Sigmoid colon (tissue), 7 donors: ENCODE data around the gene ARL10. TPM values are rescaled to one million over a fixed set of nuclear protein-coding genes. Genes with fewer than 3 reads are reported as not detected.

Experiments
- DNase-seq: peaks from one replicate; pipeline ENCODE4 v3.0.0-alpha.2; 2019
- H3K27ac ChIP-seq, 4 donors: fragments of 200-600 bp; sonication (generic); one replicate each; pipeline ENCODE4 v1.5.1; 2016 to 2019; ENCODE audit warnings: mild to moderate bottlenecking in 1 of 4
- H3K27me3 ChIP-seq, 3 donors: fragments of 200-600 bp; sonication (generic); one replicate each; pipeline ENCODE4 v1.5.1; 2019; ENCODE audit warnings: mild to moderate bottlenecking in 1 of 3
- H3K36me3 ChIP-seq, 4 donors: fragments of 200-600 bp; sonication (generic); one replicate each; pipeline ENCODE4 v1.5.1; 2016 to 2019
- H3K4me1 ChIP-seq, 4 donors: fragments of 200-600 bp; sonication (generic); one replicate each; pipeline ENCODE4 v1.5.1; 2017 to 2019
- H3K4me3 ChIP-seq, 4 donors: fragments of 200-600 bp; sonication (generic); one replicate each; pipeline ENCODE4 v1.5.1; 2017 to 2019; ENCODE audit warnings: mild to moderate bottlenecking in 2 of 4, moderate library complexity in 1 of 4
- H3K9me3 ChIP-seq, 4 donors: fragments of 200-600 bp in 3 of 4; sonication (generic) in 3 of 4; one replicate each; pipeline versions ENCODE4 v1.5.1 to v1.6.1; 2013 to 2019
- CTCF ChIP-seq, 4 experiments: fragments of 450-650 bp in 3 of 4; fragments of 200-600 bp in 1 of 4; IDR thresholded peaks; one replicate each; pipeline ENCODE4 v1.5.1; 2016 to 2019; ENCODE audit warnings: antibody characterized with exemption in 4 of 4, mild to moderate bottlenecking in 3 of 4, moderate library complexity in 2 of 4
- EP300 ChIP-seq, 4 donors: sonication (generic); formaldehyde crosslinking; IDR thresholded peaks; one replicate each; pipeline ENCODE4 v1.6.1; 2017; ENCODE audit warnings: antibody characterized with exemption in 4 of 4
- POLR2A ChIP-seq, 2 donors: fragments of 450-650 bp; IDR thresholded peaks; one replicate each; pipeline ENCODE4 v1.6.1; 2016; ENCODE audit warnings: antibody characterized with exemption in 2 of 2, mild to moderate bottlenecking in 2 of 2, moderate library complexity in 2 of 2
- POLR2AphosphoS5 ChIP-seq, 4 donors: sonication (generic); formaldehyde crosslinking; IDR thresholded peaks; one replicate each; pipeline ENCODE4 v1.6.1; 2017; ENCODE audit warnings: antibody characterized with exemption in 4 of 4
- WGBS, 2 donors: extraction: QIAGEN DNeasy Blood & Tissue Kit; methylation state at CpG; one replicate each; pipeline ENCODE4 v1.1.7; 2013; 5-methylcytosine and 5-hydroxymethylcytosine counted together
- intact Hi-C: fragments of 100-400 bp; cut with DNase I; formaldehyde crosslinking; loops from one replicate; pipeline ENCODE4 v1.15.1; 2023
- polyA plus RNA-seq, 3 donors: library from polyadenylated mRNA; stranded (reverse); fragments of 200-250 nt; gene quantifications; one replicate each; pipeline ENCODE4 v1.2.3, GENCODE V29; 2013
- total RNA-seq, 4 donors: library from RNA; depleted of rRNA; stranded (reverse); fragments of >200 nt; gene quantifications; one replicate each; pipeline ENCODE4 v1.1.0, GENCODE V29; 2016
- donor health status: healthy with polysubstance abuse.
- donor health status: Bipolar disorder and iron deficiency.
- donor health status: healthy.

ARL10 gene
- total and polyA plus RNA-seq, 7 donors, result 0.23 to 16.9 (median 5.6) TPM

GRCh38 chr5:176334031-176334770, 31.1 kb upstream of the ARL10 start:
- no peak for DNase-seq
- Histone ChIP-seq H3K4me3 (no peak overlapping the region), H3K36me3 (peaks cover 0 to 23% (median 7%) of the 10 kb centered on the region in 4 donors), H3K9me3 (no peaks in the 10 kb centered on the region), H3K27ac (no peak overlapping the region), H3K27me3 (no peaks in the 10 kb centered on the region), H3K4me1 (no peaks in the 10 kb centered on the region)
- no peak for TF ChIP-seq POLR2AphosphoS5 (IDR thresholded peaks at IDR 0.05)
- no peak for TF ChIP-seq CTCF (IDR thresholded peaks at IDR 0.05)
- no peak for TF ChIP-seq EP300 (IDR thresholded peaks at IDR 0.05)
- TF ChIP-seq POLR2A (IDR thresholded peaks at IDR 0.05), result no peak
- intact Hi-C loops, result no loop called here

- H3K36me3 ChIP-seq, result peaks cover 0 to 28% (median 7%) of the 10 kb centered on the region in 4 donors
- no peaks in the 10 kb centered on the region for H3K27me3 ChIP-seq
- intact Hi-C loops, result no loop called here
- WGBS, 2 donors, result 84 to 91% methylated on average over 1 of the region's 1 CpG
- no peaks in the 10 kb centered on the region for H3K4me1 ChIP-seq
- TF ChIP-seq EP300 (IDR thresholded peaks at IDR 0.05) (no peak), POLR2AphosphoS5 (IDR thresholded peaks at IDR 0.05) (no peak), CTCF (IDR thresholded peaks at IDR 0.05) (no peak), POLR2A (IDR thresholded peaks at IDR 0.05) (no peak)
- H3K9me3 ChIP-seq, result no peaks in the 10 kb centered on the region
- no peak overlapping the region for H3K4me3 ChIP-seq
- no peak for DNase-seq
- no peak overlapping the region for H3K27ac ChIP-seq
Measured at GRCh38 chr5:176337913-176338312, 27.4 kb upstream of the ARL10 start.

GRCh38 chr5:176339304-176339703, 26.0 kb upstream of the ARL10 start:
- Histone ChIP-seq H3K36me3 (peaks cover 0 to 30% (median 7%) of the 10 kb centered on the region in 4 donors), H3K27me3 (no peaks in the 10 kb centered on the region), H3K4me1 (no peaks in the 10 kb centered on the region), H3K9me3 (no peaks in the 10 kb centered on the region), H3K27ac (no peak overlapping the region), H3K4me3 (no peak overlapping the region)
- no peak for DNase-seq
- 81 to 92% methylated on average over 5 of the region's 5 CpGs for WGBS, 2 donors
- intact Hi-C loops, result no loop called here
- TF ChIP-seq EP300 (IDR thresholded peaks at IDR 0.05), result no peak

- no peak overlapping the region for H3K27ac ChIP-seq
- no peaks in the 10 kb centered on the region for H3K4me1 ChIP-seq
- H3K36me3 ChIP-seq, result peaks cover 0 to 49% (median 16%) of the 10 kb centered on the region in 4 donors
- no peaks in the 10 kb centered on the region for H3K9me3 ChIP-seq
- no peak overlapping the region for H3K4me3 ChIP-seq
- no peak for DNase-seq
- 65 to 88% methylated on average over 2 of the region's 2 CpGs for WGBS, 2 donors
- TF ChIP-seq POLR2A (IDR thresholded peaks at IDR 0.05) (no peak), EP300 (IDR thresholded peaks at IDR 0.05) (no peak), POLR2AphosphoS5 (IDR thresholded peaks at IDR 0.05) (no peak), CTCF (IDR thresholded peaks at IDR 0.05) (no peak)
- no peaks in the 10 kb centered on the region for H3K27me3 ChIP-seq
- intact Hi-C loops, result no loop called here
Measured at GRCh38 chr5:176341325-176342157, 23.7 kb upstream of the ARL10 start.

GRCh38 chr5:176342158-176342483, 23.2 kb upstream of the ARL10 start:
- TF ChIP-seq POLR2A (IDR thresholded peaks at IDR 0.05) (no peak), EP300 (IDR thresholded peaks at IDR 0.05) (no peak)
- H3K9me3 ChIP-seq, result no peaks in the 10 kb centered on the region
- H3K27ac ChIP-seq, result no peak overlapping the region
- no peak overlapping the region for H3K4me3 ChIP-seq
- 18 to 76% methylated on average over 1 of the region's 1 CpG for WGBS, 2 donors
- H3K4me1 ChIP-seq, result no peaks in the 10 kb centered on the region
- H3K36me3 ChIP-seq, result peaks cover 2 to 49% (median 20%) of the 10 kb centered on the region in 4 donors
- H3K27me3 ChIP-seq, result no peaks in the 10 kb centered on the region
- no peak for DNase-seq
- intact Hi-C loops, result no loop called here
